CD14-positive monocyte (primary cell): ENCODE measurements around the gene COL21A1. TPM values are rescaled to one million over a fixed set of nuclear protein-coding genes. Genes with fewer than 3 reads are reported as not detected.

Source experiments
- DNase-seq, 3 donors: peaks; one replicate each; pipeline ENCODE4 v3.0.0-alpha.2; 2011 to 2022
- H2AFZ ChIP-seq: 2 replicates; pipeline ENCODE4 v1.6.0; 2012; ENCODE audit warnings: mild to moderate bottlenecking, low read depth, low read length, inconsistent platforms; ENCODE audit not compliant: insufficient read depth, poor library complexity, severe bottlenecking
- H3K27ac ChIP-seq, 2 donors: 1 replicate in 1 of 2; 2 replicates in 1 of 2; pipeline ENCODE4 v1.5.1; 2012 to 2013; ENCODE audit warnings: low read length in 2 of 2, control low read depth in 1 of 2, inconsistent platforms in 1 of 2, low read depth in 1 of 2, mild to moderate bottlenecking in 1 of 2
- H3K27me3 ChIP-seq, 2 donors: one replicate each; pipeline versions ENCODE4 v1.6.0 to v1.6.1; 2011 to 2013; ENCODE audit warnings: low read length in 2 of 2; ENCODE audit not compliant: control insufficient read depth in 2 of 2, insufficient read depth in 2 of 2
- H3K36me3 ChIP-seq, 2 donors: replicated peaks in 1 of 2; 1 replicate in 1 of 2; 2 replicates in 1 of 2; pipeline versions ENCODE4 v1.5.1 to v1.6.1; 2012 to 2013; ENCODE audit warnings: low read length in 2 of 2, control low read depth in 1 of 2, inconsistent platforms in 1 of 2, mild to moderate bottlenecking in 1 of 2; ENCODE audit not compliant: insufficient read depth in 2 of 2, control insufficient read depth in 1 of 2
- H3K4me1 ChIP-seq, 2 donors: 1 replicate in 1 of 2; 2 replicates in 1 of 2; pipeline versions ENCODE4 v1.5.1 to v1.6.1; 2012 to 2013; ENCODE audit warnings: low read length in 2 of 2, control low read depth in 1 of 2, inconsistent platforms in 1 of 2, mild to moderate bottlenecking in 1 of 2, moderate library complexity in 1 of 2; ENCODE audit not compliant: insufficient read depth in 2 of 2, control insufficient read depth in 1 of 2
- H3K4me2 ChIP-seq: replicated peaks from 2 replicates; pipeline ENCODE3; 2012; ENCODE audit warnings: low read length, moderate library complexity, mild to moderate bottlenecking; ENCODE audit not compliant: poor library complexity, severe bottlenecking; ENCODE audit errors: extremely low read depth
- H3K4me3 ChIP-seq, 3 experiments: fragments of 200-600 bp in 1 of 3; sonication (generic) in 1 of 3; replicated peaks in 1 of 3; 1 replicate in 2 of 3; 2 replicates in 1 of 3; pipeline ENCODE4 v1.5.1; 2011 to 2013; ENCODE audit warnings: low read length in 3 of 3, mild to moderate bottlenecking in 3 of 3, control low read depth in 2 of 3, low read depth in 2 of 3, inconsistent platforms in 1 of 3, moderate library complexity in 1 of 3
- H3K79me2 ChIP-seq: 2 replicates; pipeline ENCODE4 v1.6.0; 2012; ENCODE audit warnings: mild to moderate bottlenecking, control low read depth, inconsistent platforms, low read length, moderate library complexity; ENCODE audit not compliant: insufficient read depth
- H3K9ac ChIP-seq: 2 replicates; pipeline ENCODE4 v1.6.0; 2017; ENCODE audit warnings: low read length, mild to moderate bottlenecking; ENCODE audit not compliant: insufficient read depth, poor library complexity, severe bottlenecking
- H3K9me3 ChIP-seq, 2 donors: replicated peaks in 1 of 2; 1 replicate in 1 of 2; 2 replicates in 1 of 2; pipeline versions ENCODE4 v1.5.1 to v1.6.1; 2012 to 2013; ENCODE audit warnings: low read length in 2 of 2, control low read depth in 1 of 2; ENCODE audit not compliant: control insufficient read depth in 1 of 2, insufficient read depth in 1 of 2
- H4K20me1 ChIP-seq: 2 replicates; pipeline ENCODE4 v1.6.0; 2012; ENCODE audit warnings: mild to moderate bottlenecking, low read length, control low read depth, moderate library complexity; ENCODE audit not compliant: insufficient read depth
- H3K27ac Mint-ChIP-seq, 7 donors: one replicate each; pipeline ENCODE4 v1.8.0; 2020; ENCODE audit warnings: mild to moderate bottlenecking in 7 of 7, mixed read lengths in 7 of 7, moderate library complexity in 6 of 7, inconsistent platforms in 2 of 7
- H3K27me3 Mint-ChIP-seq, 3 donors: one replicate each; pipeline ENCODE4 v1.8.0; 2021 to 2022; ENCODE audit warnings: low read depth in 3 of 3, mild to moderate bottlenecking in 3 of 3, mixed read lengths in 3 of 3, moderate library complexity in 3 of 3, inconsistent platforms in 1 of 3
- H3K36me3 Mint-ChIP-seq, 2 donors: one replicate each; pipeline ENCODE4 v1.8.0; 2020; ENCODE audit warnings: mixed read lengths in 2 of 2, inconsistent platforms in 1 of 2, mild to moderate bottlenecking in 1 of 2
- H3K4me1 Mint-ChIP-seq: one replicate; pipeline ENCODE4 v1.8.0; 2020; ENCODE audit warnings: mild to moderate bottlenecking, mixed read lengths
- H3K4me3 Mint-ChIP-seq, 2 donors: one replicate each; pipeline ENCODE4 v1.8.0; 2020; ENCODE audit warnings: mild to moderate bottlenecking in 2 of 2, mixed read lengths in 2 of 2, moderate library complexity in 1 of 2
- H3K9me3 Mint-ChIP-seq, 7 donors: one replicate each; pipeline ENCODE4 v1.8.0; 2020 to 2022; ENCODE audit warnings: mixed read lengths in 7 of 7, mild to moderate bottlenecking in 6 of 7, moderate library complexity in 6 of 7, inconsistent platforms in 2 of 7
- WGBS: methylation state at CpG from one replicate; pipeline ENCODE4 v1.1.5; 2013; ENCODE audit warnings: missing lambda C conversion rate; ENCODE audit not compliant: insufficient coverage; 5-methylcytosine and 5-hydroxymethylcytosine counted together
- intact Hi-C, 2 donors: fragments of 100-400 bp; cut with micrococcal nuclease; formaldehyde crosslinking; loops; one replicate each; pipeline versions ENCODE4 v1.15.0 to v1.15.1; 2023
- polyA plus RNA-seq, 3 donors: library from polyadenylated mRNA; depleted of rRNA in 1 of 3; unstranded in 2 of 3; stranded (reverse) in 1 of 3; fragments of 300-500 nt in 2 of 3; fragments of >200 nt in 1 of 3; fragmentation: Illumina TruSeq in 2 of 3; gene quantifications; 1 replicate in 2 of 3; 2 replicates in 1 of 3; pipeline ENCODE4 v1.2.3, GENCODE V29; 2012 to 2021
- TF ChIP-seq, protein P1 (sequence below): fragments of 200-600 bp; IDR thresholded peaks from one replicate; pipeline ENCODE4 v1.8.0; 2022; ENCODE audit warnings: antibody characterized with exemption, mild to moderate bottlenecking

COL21A1 gene
- polyA plus RNA-seq, 3 donors, result 0.03 TPM; not detected in 2

DNA sequence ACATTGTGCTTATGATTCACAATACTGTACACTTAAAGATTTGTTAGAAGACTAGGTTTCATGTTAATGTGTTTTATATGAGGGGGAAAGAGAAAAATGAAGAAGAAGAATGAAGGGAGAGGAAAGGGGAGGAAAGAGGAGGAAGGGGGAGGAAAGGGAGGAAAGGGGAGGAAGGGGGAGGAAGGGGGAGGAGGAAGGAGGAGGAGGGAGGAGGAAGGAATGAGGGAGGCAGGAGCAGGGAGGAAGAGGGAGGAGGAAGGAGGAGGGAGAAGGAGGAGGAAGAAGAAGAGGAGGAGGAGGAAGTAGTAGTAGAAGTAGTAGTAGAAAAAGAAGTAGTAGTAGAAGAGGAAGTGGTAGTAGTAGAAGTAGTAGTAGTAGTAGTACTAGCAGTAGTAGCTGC lies 70.6 kb downstream of the COL21A1 start:
- Mint-ChIP-seq H3K4me3 (no peak overlapping the region), H3K27me3 (peaks cover 0 to 3% (median 0%) of the 10 kb centered on the region in 3 donors), H3K27ac (peak overlapping the region in 2 of 7 donors; percentile 7 to 30), H3K9me3 (peaks cover 16 to 33% (median 21%) of the 10 kb centered on the region in 7 donors), H3K36me3 (no peaks in the 10 kb centered on the region), H3K4me1 (no peaks in the 10 kb centered on the region)
- Histone ChIP-seq H3K4me3 (no peak overlapping the region), H3K36me3 (no peaks in the 10 kb centered on the region), H3K79me2 (no peaks in the 10 kb centered on the region), H3K4me2 (no peak overlapping the region), H3K9me3 (peaks cover 12 to 26% of the 10 kb centered on the region in 2 donors), H2AFZ (no peak overlapping the region), H3K27me3 (no peaks in the 10 kb centered on the region), H3K9ac (no peak overlapping the region), H3K4me1 (no peaks in the 10 kb centered on the region), H3K27ac (no peak overlapping the region), H4K20me1 (no peaks in the 10 kb centered on the region)
- TF ChIP-seq, protein P1, sequence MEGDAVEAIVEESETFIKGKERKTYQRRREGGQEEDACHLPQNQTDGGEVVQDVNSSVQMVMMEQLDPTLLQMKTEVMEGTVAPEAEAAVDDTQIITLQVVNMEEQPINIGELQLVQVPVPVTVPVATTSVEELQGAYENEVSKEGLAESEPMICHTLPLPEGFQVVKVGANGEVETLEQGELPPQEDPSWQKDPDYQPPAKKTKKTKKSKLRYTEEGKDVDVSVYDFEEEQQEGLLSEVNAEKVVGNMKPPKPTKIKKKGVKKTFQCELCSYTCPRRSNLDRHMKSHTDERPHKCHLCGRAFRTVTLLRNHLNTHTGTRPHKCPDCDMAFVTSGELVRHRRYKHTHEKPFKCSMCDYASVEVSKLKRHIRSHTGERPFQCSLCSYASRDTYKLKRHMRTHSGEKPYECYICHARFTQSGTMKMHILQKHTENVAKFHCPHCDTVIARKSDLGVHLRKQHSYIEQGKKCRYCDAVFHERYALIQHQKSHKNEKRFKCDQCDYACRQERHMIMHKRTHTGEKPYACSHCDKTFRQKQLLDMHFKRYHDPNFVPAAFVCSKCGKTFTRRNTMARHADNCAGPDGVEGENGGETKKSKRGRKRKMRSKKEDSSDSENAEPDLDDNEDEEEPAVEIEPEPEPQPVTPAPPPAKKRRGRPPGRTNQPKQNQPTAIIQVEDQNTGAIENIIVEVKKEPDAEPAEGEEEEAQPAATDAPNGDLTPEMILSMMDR, result no peak
- DNase-seq, result no peak
- intact Hi-C loops, result no loop called here

DNA sequence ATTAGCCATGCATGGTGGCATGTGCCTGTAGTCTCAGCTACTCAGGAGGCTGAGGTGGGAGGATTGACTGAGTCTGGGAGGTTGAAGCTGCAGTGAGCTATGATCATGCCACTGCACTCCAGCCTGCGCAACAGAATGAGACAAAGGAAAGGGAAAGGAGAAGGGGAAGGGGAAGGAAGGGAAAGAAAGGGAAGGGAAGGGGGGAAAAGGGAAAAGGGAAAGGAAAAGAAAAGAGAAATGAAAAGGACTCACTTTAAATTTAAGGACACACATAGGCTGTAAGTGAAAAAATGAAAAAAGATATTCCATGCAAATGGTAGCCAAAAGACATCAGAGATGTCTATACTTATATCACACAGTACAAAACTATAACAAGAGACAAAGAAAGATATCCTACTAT lies 74.2 kb downstream of the COL21A1 start:
- Histone ChIP-seq H4K20me1 (no peaks in the 10 kb centered on the region), H3K9ac (no peak overlapping the region), H3K27me3 (no peaks in the 10 kb centered on the region), H2AFZ (no peak overlapping the region), H3K4me3 (no peak overlapping the region), H3K4me1 (no peaks in the 10 kb centered on the region), H3K4me2 (no peak overlapping the region), H3K27ac (no peak overlapping the region), H3K9me3 (peaks cover 12 to 27% of the 10 kb centered on the region in 2 donors), H3K36me3 (no peaks in the 10 kb centered on the region), H3K79me2 (no peaks in the 10 kb centered on the region)
- intact Hi-C loops, result no loop called here
- no CpG with 5 or more reads among the region's 1 CpG for WGBS
- Mint-ChIP-seq H3K4me3 (no peak overlapping the region), H3K36me3 (no peaks in the 10 kb centered on the region), H3K4me1 (no peaks in the 10 kb centered on the region), H3K27me3 (peaks cover 0 to 3% (median 0%) of the 10 kb centered on the region in 3 donors), H3K27ac (no peak overlapping the region), H3K9me3 (peaks cover 16 to 37% (median 28%) of the 10 kb centered on the region in 7 donors)
- no peak for DNase-seq
- TF ChIP-seq, protein P1, result no peak
